Transverse colon (tissue), 4 donors: ENCODE measurements around the gene ACBD5. TPM values are rescaled to one million over a fixed set of nuclear protein-coding genes. Genes with fewer than 3 reads are reported as not detected.

ENCODE experiments used
- DNase-seq: peaks from one replicate; pipeline ENCODE4 v3.0.0-alpha.2; 2019
- H3K27ac ChIP-seq, 4 donors: fragments of 200-600 bp; sonication (generic); 2 replicates each; pipeline ENCODE4 v1.5.1; 2016 to 2018; ENCODE audit warnings: inconsistent platforms in 4 of 4
- H3K27me3 ChIP-seq: fragments of 200-600 bp; sonication (generic); 2 replicates; pipeline ENCODE4 v1.5.1; 2017; ENCODE audit warnings: inconsistent platforms
- H3K36me3 ChIP-seq, 4 donors: fragments of 200-600 bp; sonication (generic); 2 replicates each; pipeline ENCODE4 v1.5.1; 2017 to 2019; ENCODE audit warnings: inconsistent platforms in 4 of 4
- H3K4me1 ChIP-seq, 4 donors: fragments of 200-600 bp; sonication (generic); 2 replicates each; pipeline ENCODE4 v1.5.1; 2017 to 2020; ENCODE audit warnings: inconsistent platforms in 4 of 4
- H3K4me3 ChIP-seq, 4 donors: fragments of 200-600 bp; sonication (generic); 1 replicate in 1 of 4; 2 replicates in 3 of 4; pipeline versions ENCODE4 v1.5.1 to v1.6.1; 2017 to 2019; ENCODE audit warnings: inconsistent platforms in 4 of 4
- H3K9me3 ChIP-seq, 2 donors: fragments of 200-600 bp; sonication (generic); 2 replicates each; pipeline ENCODE4 v1.5.1; 2017 to 2019; ENCODE audit warnings: inconsistent platforms in 2 of 2
- EP300 ChIP-seq: sonication (generic); formaldehyde crosslinking; IDR thresholded peaks from one replicate; pipeline ENCODE4 v1.6.1; 2017; ENCODE audit warnings: antibody characterized with exemption, low read depth
- POLR2A ChIP-seq: fragments of 450-650 bp; IDR thresholded peaks from one replicate; pipeline ENCODE4 v1.6.1; 2016; ENCODE audit warnings: antibody characterized with exemption, mild to moderate bottlenecking, moderate library complexity
- POLR2AphosphoS5 ChIP-seq, 3 donors: sonication (generic); formaldehyde crosslinking; IDR thresholded peaks; one replicate each; pipeline ENCODE4 v1.6.1; 2016; ENCODE audit warnings: antibody characterized with exemption in 3 of 3
- WGBS, 2 donors: methylation state at CpG; one replicate each; pipeline ENCODE4 v1.1.5; 2018; ENCODE audit warnings: low coverage in 1 of 2; 5-methylcytosine and 5-hydroxymethylcytosine counted together
- in situ Hi-C, 4 donors: fragments of 200-750 bp; cut with MboI; loops; one replicate each; pipeline versions ENCODE4 v1.15.0 to v1.15.1; 2017; ENCODE audit warnings: low sequenced_read_pairs in 3 of 4, low pct_ligation_motif_present in 1 of 4, low pct_unique_long_range_greater_than_20kb in 1 of 4
- intact Hi-C: fragments of 100-400 bp; cut with DNase I; formaldehyde crosslinking; loops from one replicate; pipeline ENCODE4 v1.15.1; 2023; ENCODE audit warnings: low total_unique reads
- total RNA-seq, 4 donors: library from RNA; depleted of rRNA; stranded (reverse); fragments of >200 nt; gene quantifications; one replicate each; pipeline ENCODE4 v1.1.0, GENCODE V29; 2016
- TF ChIP-seq, protein P1 (sequence below), 5 experiments: fragments of 200-600 bp in 3 of 5; fragments of 450-650 bp in 2 of 5; sonication (generic) in 3 of 5; IDR thresholded peaks; 1 replicate in 2 of 5; 2 replicates in 3 of 5; pipeline ENCODE4 v1.5.1; 2016 to 2017; ENCODE audit warnings: antibody characterized with exemption in 5 of 5, inconsistent platforms in 3 of 5, mild to moderate bottlenecking in 2 of 5, moderate library complexity in 1 of 5

Gene ACBD5
- total RNA-seq, 4 donors from 2014 or later: 8.2 to 42.6 (median 32.8) TPM

DNA sequence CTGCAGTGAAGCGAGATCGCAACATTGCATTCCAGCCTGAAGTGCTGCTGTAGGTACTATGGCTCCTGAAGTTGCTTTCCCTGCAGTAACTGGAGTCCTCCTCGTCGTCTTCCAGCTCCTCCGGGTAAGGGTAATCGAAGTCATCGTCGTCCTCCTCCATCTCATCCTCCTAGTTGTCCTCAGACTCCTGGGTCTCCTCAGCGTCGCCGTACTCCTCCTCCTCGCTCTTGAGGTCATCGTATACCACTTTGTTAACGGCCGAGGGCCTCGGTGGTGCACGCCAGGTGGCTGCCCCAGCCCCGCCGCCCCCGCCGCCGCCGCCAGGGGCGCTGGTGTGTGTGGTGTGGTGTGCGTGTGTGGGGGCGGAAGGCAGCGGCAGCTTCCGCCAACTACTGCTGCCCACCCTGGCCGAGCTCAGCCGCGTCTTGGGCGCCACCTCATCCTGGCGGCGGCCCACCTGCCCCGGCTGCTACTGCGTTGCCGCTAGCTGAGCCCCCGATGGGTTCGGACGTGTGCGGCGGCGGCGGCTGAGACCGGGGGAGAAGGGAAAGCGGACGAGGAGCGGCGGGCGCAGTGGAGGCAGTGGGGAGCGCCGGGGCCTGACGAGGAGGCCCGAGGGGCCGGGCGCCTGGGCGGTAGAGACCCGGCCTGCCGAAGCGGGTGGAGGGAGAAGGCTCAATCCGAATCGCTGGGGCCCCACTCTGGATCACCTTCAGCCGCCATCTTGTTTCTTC is 11.8 kb upstream of the ACBD5 start:
- 20% methylated on average over 54 of the region's 63 CpGs; no CpG with 5 or more reads in 1 of the 2 donors for WGBS, 2 donors
- peak overlapping the region; percentile 76 to 84 (median 80) for H3K27ac ChIP-seq
- intact Hi-C loops: no loop called here
- H3K4me1 ChIP-seq: peaks cover 0 to 3% (median 0%) of the 10 kb centered on the region in 4 donors
- in situ Hi-C loops: no loop called here
- H3K4me3 ChIP-seq: peak overlapping the region; percentile 43 to 83 (median 64)
- peaks cover 4% of the 10 kb centered on the region for H3K27me3 ChIP-seq
- peak; percentile 83 for DNase-seq
- TF ChIP-seq POLR2AphosphoS5 (IDR thresholded peaks at IDR 0.05): peak in 2 of 3 donors; percentile 45 to 50
- no peak for TF ChIP-seq POLR2A
- TF ChIP-seq, protein P1, sequence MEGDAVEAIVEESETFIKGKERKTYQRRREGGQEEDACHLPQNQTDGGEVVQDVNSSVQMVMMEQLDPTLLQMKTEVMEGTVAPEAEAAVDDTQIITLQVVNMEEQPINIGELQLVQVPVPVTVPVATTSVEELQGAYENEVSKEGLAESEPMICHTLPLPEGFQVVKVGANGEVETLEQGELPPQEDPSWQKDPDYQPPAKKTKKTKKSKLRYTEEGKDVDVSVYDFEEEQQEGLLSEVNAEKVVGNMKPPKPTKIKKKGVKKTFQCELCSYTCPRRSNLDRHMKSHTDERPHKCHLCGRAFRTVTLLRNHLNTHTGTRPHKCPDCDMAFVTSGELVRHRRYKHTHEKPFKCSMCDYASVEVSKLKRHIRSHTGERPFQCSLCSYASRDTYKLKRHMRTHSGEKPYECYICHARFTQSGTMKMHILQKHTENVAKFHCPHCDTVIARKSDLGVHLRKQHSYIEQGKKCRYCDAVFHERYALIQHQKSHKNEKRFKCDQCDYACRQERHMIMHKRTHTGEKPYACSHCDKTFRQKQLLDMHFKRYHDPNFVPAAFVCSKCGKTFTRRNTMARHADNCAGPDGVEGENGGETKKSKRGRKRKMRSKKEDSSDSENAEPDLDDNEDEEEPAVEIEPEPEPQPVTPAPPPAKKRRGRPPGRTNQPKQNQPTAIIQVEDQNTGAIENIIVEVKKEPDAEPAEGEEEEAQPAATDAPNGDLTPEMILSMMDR (IDR thresholded peaks at IDR 0.05): peak in 4 of 5 experiments; percentile 50 to 89 (median 84)
- TF ChIP-seq EP300: no peak
- no peaks in the 10 kb centered on the region for H3K9me3 ChIP-seq
- H3K36me3 ChIP-seq: no peaks in the 10 kb centered on the region

DNA sequence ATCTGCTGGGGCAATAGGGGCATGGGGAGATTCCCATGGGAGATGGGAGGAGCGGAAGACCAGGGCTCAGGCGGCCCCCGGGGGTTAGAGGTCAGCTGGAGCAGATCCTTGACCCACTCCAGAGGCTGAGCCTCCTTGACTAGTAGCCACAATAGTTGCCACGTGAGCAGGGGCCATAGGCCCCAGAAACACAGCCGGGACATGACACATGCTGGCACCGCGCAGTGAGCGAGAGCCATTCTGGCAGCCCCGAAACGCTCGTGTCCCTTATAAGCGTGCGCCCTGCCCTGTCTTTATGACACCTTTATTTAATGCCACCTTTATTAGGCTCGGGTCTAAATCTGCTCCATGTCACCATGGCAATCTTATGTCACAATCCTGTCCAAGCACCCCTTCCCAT is 11.0 kb upstream of the ACBD5 start:
- intact Hi-C loops (no loop called here), in situ Hi-C loops (no loop called here)
- WGBS, 2 donors: 92% methylated on average over 14 of the region's 14 CpGs; no CpG with 5 or more reads in 1 of the 2 donors
- Histone ChIP-seq H3K27me3 (no peaks in the 10 kb centered on the region), H3K27ac (no peak overlapping the region), H3K36me3 (no peaks in the 10 kb centered on the region), H3K4me3 (no peak overlapping the region), H3K9me3 (no peaks in the 10 kb centered on the region), H3K4me1 (peaks cover 0 to 3% (median 0%) of the 10 kb centered on the region in 4 donors)
- TF ChIP-seq EP300: no peak
- no peak for TF ChIP-seq POLR2AphosphoS5 (IDR thresholded peaks at IDR 0.05)
- TF ChIP-seq, protein P1 (IDR thresholded peaks at IDR 0.05): no peak
- no peak for TF ChIP-seq POLR2A
- no peak for DNase-seq

DNA sequence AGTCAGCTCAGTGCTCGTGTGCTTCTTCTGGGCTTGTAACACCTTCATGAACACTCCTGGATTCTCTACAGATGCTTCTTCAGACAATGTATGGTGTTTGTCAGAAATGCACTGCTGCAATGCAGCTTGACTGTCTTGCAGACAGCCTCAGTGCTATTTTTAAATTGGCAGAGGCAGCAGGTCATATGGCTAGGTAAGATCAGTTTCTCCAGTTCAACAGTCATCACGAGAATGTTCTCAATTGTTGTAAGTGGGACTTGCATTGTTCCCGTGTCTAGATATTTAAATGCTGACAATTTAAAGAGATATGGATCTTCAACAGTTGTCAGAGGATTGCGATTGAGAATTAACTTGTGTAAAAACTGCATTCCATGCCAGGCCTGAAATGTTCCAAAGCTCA is 7.6 kb upstream of the ACBD5 start:
- H3K27me3 ChIP-seq: no peaks in the 10 kb centered on the region
- H3K27ac ChIP-seq: no peak overlapping the region
- intact Hi-C loops: no loop called here
- WGBS, 2 donors: 78% methylated on average over 4 of the region's 4 CpGs; no CpG with 5 or more reads in 1 of the 2 donors
- H3K36me3 ChIP-seq: no peaks in the 10 kb centered on the region
- no peaks in the 10 kb centered on the region for H3K9me3 ChIP-seq
- no peak overlapping the region for H3K4me3 ChIP-seq
- DNase-seq: no peak
- H3K4me1 ChIP-seq: peaks cover 0 to 8% (median 6%) of the 10 kb centered on the region in 4 donors
- no peak for TF ChIP-seq EP300
- TF ChIP-seq, protein P1 (IDR thresholded peaks at IDR 0.05): no peak
- in situ Hi-C loops: loop anchor here in 1 of 4 donors (25.0 kb wide), 1 partner anchor 264 kb away; the partner anchor contains the start of gene RAB18

DNA sequence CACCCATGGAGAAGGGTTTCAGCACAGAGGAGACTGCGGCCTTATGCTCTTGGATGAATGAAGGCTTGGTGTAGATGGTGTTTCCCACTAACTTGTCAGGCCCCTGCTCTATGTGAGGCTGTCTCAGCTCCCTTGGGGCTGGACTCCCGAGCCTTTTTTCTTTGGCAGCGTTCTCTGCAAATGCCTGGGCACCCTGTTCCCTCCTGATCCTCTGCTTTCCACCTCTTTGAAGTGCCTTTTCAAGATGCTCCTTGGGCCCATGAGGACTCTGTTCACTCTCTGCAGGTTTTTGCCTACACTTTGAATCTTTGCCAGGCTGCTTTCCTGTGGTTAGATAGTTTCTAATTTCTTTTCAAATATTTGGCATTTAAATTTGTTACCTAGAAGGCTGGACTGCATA is 6.8 kb upstream of the ACBD5 start:
- Histone ChIP-seq H3K4me3 (no peak overlapping the region), H3K27me3 (no peaks in the 10 kb centered on the region), H3K36me3 (no peaks in the 10 kb centered on the region), H3K27ac (no peak overlapping the region), H3K9me3 (no peaks in the 10 kb centered on the region), H3K4me1 (peaks cover 0 to 11% (median 7%) of the 10 kb centered on the region in 4 donors)
- WGBS, 2 donors: 83 to 92% methylated on average over 1 to 3 of the region's 3 CpGs
- DNase-seq: no peak
- intact Hi-C loops: no loop called here
- in situ Hi-C loops: loop anchor here in 1 of 4 donors (25.0 kb wide), 1 partner anchor 265 kb away; the partner anchor contains the start of gene RAB18
- TF ChIP-seq POLR2AphosphoS5 (IDR thresholded peaks at IDR 0.05) (no peak), POLR2A (no peak), EP300 (no peak)
- TF ChIP-seq, protein P1 (IDR thresholded peaks at IDR 0.05): no peak
